ENCODE data around the gene MSI2. TPM values are rescaled to one million over a fixed set of nuclear protein-coding genes. Genes with fewer than 3 reads are reported as not detected.

Gene MSI2
- polyA plus RNA-seq, 1 of the 3 experiments (the other 2 are of a cell fraction): 24.1 TPM

GRCh38 chr17:57514614-57515013, 258.3 kb downstream of the MSI2 start:
- H3K79me2 ChIP-seq (ENCODE audit: insufficient read depth): no peaks in the 10 kb centered on the region
- DNase-seq: no peak
- no peak overlapping the region for H2AFZ ChIP-seq (ENCODE audit: low read depth)
- H3K9me3 ChIP-seq: no peaks in the 10 kb centered on the region
- no peak overlapping the region for H3K4me3 ChIP-seq (ENCODE audit: low read depth in 2 of 2, low read length in 1 of 2)
- peaks cover 9 to 64% of the 10 kb centered on the region in 2 experiments; a peak in 3 of 4 replicates for H3K4me1 ChIP-seq (ENCODE audit: control insufficient read depth in 1 of 2, insufficient read depth in 2 of 2, low read depth in 1 of 2, low read length in 1 of 2)
- POLR2A ChIA-PET: no interaction called here
- H3K9ac ChIP-seq: no peak overlapping the region
- peak overlapping the region in 1 of 2 experiments; percentile 66; a peak in 2 of 4 replicates for H3K27ac ChIP-seq (ENCODE audit: low read depth in 2 of 2, low read length in 1 of 2)
- WGBS (ENCODE audit: low lambda C conversion rate): 77% methylated on average over 4 of the region's 4 CpGs
- H3F3A ChIP-seq (replicated peaks; ENCODE audit: insufficient read depth): no peaks in the 10 kb centered on the region
- H3K4me2 ChIP-seq: no peak overlapping the region
- no peaks in the 10 kb centered on the region for H3K9me2 ChIP-seq
- no peaks in the 10 kb centered on the region for H4K20me1 ChIP-seq (ENCODE audit: insufficient read depth)
- TF ChIP-seq CTCF (IDR thresholded peaks at IDR 0.05): no peak
- no peak for TF ChIP-seq PBX3 (IDR thresholded peaks at IDR 0.05)
- no peak for TF ChIP-seq MXI1 (IDR thresholded peaks at IDR 0.05; ENCODE audit: low read depth, low read length)
- no peak for TF ChIP-seq RCOR1 (IDR thresholded peaks at IDR 0.05; ENCODE audit: low read length)
- TF ChIP-seq MEF2A (IDR thresholded peaks at IDR 0.05; ENCODE audit: borderline replicate concordance, low read depth): no peak
- no peak for TF ChIP-seq FOSL2 (IDR thresholded peaks at IDR 0.05; ENCODE audit: borderline replicate concordance, low read depth)
- TF ChIP-seq RAD21 (IDR thresholded peaks at IDR 0.05; ENCODE audit: low read length): no peak
- no peak for TF ChIP-seq TAF1 (IDR thresholded peaks at IDR 0.05; ENCODE audit: borderline replicate concordance, low read depth, low read length)
- TF ChIP-seq USF1 (IDR thresholded peaks at IDR 0.05; ENCODE audit: borderline replicate concordance, low read depth): no peak
- TF ChIP-seq YY1 (IDR thresholded peaks at IDR 0.05; ENCODE audit: low read depth): no peak
- TF ChIP-seq GABPA (IDR thresholded peaks at IDR 0.05; ENCODE audit: low read depth): no peak
- no peaks in the 10 kb centered on the region for H3K36me3 ChIP-seq (replicated peaks in 1 of 2; ENCODE audit: control insufficient read depth in 1 of 2, insufficient read depth in 2 of 2, low read length in 1 of 2)
- no peaks in the 10 kb centered on the region for H3K27me3 ChIP-seq (ENCODE audit: insufficient read depth)
- CTCF ChIA-PET: interaction anchor here (0.6 to 2.1 kb wide), 6 partner anchors 31 to 985 kb away, joined by 3 to 6 read pairs (median 4); no protein-coding TSS in a partner anchor

- Histone ChIP-seq H4K20me1 (ENCODE audit: insufficient read depth) (no peaks in the 10 kb centered on the region), H3F3A (replicated peaks; ENCODE audit: insufficient read depth) (no peaks in the 10 kb centered on the region), H3K79me2 (ENCODE audit: insufficient read depth) (no peaks in the 10 kb centered on the region), H3K27me3 (ENCODE audit: insufficient read depth) (no peaks in the 10 kb centered on the region), H3K36me3 (replicated peaks in 1 of 2; ENCODE audit: control insufficient read depth in 1 of 2, insufficient read depth in 2 of 2, low read length in 1 of 2) (no peaks in the 10 kb centered on the region), H3K4me1 (ENCODE audit: control insufficient read depth in 1 of 2, insufficient read depth in 2 of 2, low read depth in 1 of 2, low read length in 1 of 2) (peaks cover 9 to 59% of the 10 kb centered on the region in 2 experiments; a peak in 3 of 4 replicates), H3K9ac (no peak overlapping the region), H3K4me2 (no peak overlapping the region), H3K9me3 (no peaks in the 10 kb centered on the region), H3K27ac (ENCODE audit: low read depth in 2 of 2, low read length in 1 of 2) (peak overlapping the region in 1 of 2 experiments; percentile 86; a peak in 1 of 4 replicates), H3K9me2 (no peaks in the 10 kb centered on the region), H2AFZ (ENCODE audit: low read depth) (no peak overlapping the region), H3K4me3 (ENCODE audit: low read depth in 2 of 2, low read length in 1 of 2) (no peak overlapping the region)
- 100% methylated on average over 1 of the region's 1 CpG for WGBS (ENCODE audit: low lambda C conversion rate)
- POLR2A ChIA-PET: interaction anchor here (0.7 kb wide), 1 partner anchor 76 kb away, joined by 3 read pairs; no protein-coding TSS in a partner anchor
- no peak for TF ChIP-seq REST (IDR thresholded peaks at IDR 0.05; ENCODE audit: low read depth, low read length)
- peak; percentile 45 for TF ChIP-seq CTCF (IDR thresholded peaks at IDR 0.05)
- TF ChIP-seq RAD21 (IDR thresholded peaks at IDR 0.05; ENCODE audit: low read length): peak; percentile 29
- TF ChIP-seq JUND (IDR thresholded peaks at IDR 0.05): no peak
- no peak for DNase-seq
- CTCF ChIA-PET: interaction anchor here (0.6 to 1.5 kb wide), 7 partner anchors 18 to 318 kb away, joined by 3 to 4 read pairs (median 3); no protein-coding TSS in a partner anchor
Observed at GRCh38 chr17:57515662-57516211, 259.4 kb downstream of the MSI2 start.
